Coronary artery (tissue), 2 donors: ENCODE data around the gene EFTUD2.

Source experiments
- DNase-seq: peaks from one replicate; pipeline ENCODE4 v3.0.0-alpha.2; 2017; ENCODE audit warnings: low spot score
- H3K27ac ChIP-seq, 2 donors: fragments of 200-600 bp; sonication (generic); one replicate each; pipeline ENCODE4 v1.5.1; 2016 to 2019
- H3K4me3 ChIP-seq: fragments of 200-600 bp; sonication (generic); 2 replicates; pipeline ENCODE4 v1.5.1; 2016; ENCODE audit warnings: mild to moderate bottlenecking, moderate library complexity
- TF ChIP-seq, protein P1 (sequence below): fragments of 200-600 bp; sonication (generic); IDR thresholded peaks from one replicate; pipeline ENCODE4 v1.5.1; 2019; ENCODE audit warnings: antibody characterized with exemption

EFTUD2 gene

GRCh38 chr17:44919411-44919810 lies 20.2 kb upstream of the EFTUD2 start:
- no peak for DNase-seq
- H3K27ac ChIP-seq = no peak overlapping the region

DNA sequence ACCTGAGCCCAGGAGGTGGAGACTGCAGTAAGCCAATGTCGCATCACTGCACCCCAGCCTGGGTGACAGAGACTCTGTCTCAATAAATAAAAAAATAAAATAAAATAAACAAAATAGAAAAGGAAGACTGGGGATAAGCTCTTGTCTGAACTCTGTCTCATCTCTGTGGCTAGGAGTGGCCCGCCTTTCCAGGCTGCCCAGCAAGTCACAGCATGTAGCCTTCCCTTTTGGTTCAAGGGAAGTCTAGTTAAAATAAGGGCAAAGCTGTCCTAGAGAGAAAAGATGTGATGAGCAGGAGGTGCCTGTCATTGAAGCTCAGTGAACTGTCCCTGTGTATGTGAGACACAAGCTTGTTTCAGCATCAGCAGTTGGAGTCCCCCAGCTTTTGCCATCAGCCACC lies 18.8 kb upstream of the EFTUD2 start:
- H3K27ac ChIP-seq = no peak overlapping the region

More at GRCh38 chr17:44919411-44919810, 20.2 kb upstream of the EFTUD2 start:
- H3K4me3 ChIP-seq = no peak overlapping the region
- TF ChIP-seq, protein P1, sequence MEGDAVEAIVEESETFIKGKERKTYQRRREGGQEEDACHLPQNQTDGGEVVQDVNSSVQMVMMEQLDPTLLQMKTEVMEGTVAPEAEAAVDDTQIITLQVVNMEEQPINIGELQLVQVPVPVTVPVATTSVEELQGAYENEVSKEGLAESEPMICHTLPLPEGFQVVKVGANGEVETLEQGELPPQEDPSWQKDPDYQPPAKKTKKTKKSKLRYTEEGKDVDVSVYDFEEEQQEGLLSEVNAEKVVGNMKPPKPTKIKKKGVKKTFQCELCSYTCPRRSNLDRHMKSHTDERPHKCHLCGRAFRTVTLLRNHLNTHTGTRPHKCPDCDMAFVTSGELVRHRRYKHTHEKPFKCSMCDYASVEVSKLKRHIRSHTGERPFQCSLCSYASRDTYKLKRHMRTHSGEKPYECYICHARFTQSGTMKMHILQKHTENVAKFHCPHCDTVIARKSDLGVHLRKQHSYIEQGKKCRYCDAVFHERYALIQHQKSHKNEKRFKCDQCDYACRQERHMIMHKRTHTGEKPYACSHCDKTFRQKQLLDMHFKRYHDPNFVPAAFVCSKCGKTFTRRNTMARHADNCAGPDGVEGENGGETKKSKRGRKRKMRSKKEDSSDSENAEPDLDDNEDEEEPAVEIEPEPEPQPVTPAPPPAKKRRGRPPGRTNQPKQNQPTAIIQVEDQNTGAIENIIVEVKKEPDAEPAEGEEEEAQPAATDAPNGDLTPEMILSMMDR = no peak

DNA sequence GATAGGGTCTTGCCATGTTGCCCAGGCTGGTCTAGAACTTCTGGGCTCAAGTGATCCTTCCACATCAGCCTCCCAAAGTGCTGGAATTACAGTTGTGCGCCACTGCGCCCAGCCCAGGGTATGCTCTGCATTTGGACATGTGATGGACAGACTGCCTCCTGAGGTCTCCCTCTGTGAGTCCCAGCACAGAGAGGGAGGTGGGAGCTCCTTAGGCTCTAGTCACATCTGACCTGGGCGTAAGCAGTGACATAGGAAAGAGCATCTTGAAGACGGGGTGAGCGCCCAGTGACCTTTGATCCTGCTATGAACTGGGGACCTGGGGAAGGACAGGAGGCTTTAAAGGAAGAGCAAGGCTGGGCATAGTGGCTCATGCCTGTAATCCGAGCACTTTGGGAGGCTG lies 18.2 kb upstream of the EFTUD2 start:
- TF ChIP-seq, protein P1 = no peak
- Histone ChIP-seq H3K4me3 (no peak overlapping the region), H3K27ac (peak overlapping the region in 1 of 2 donors; percentile 31)
- DNase-seq = no peak

More for the DNA sequence above, 18.8 kb upstream of the EFTUD2 start:
- H3K4me3 ChIP-seq = no peak overlapping the region
- no peak for DNase-seq
- TF ChIP-seq, protein P1 = no peak

- H3K4me3 ChIP-seq = no peak overlapping the region
- peak overlapping the region in 1 of 2 donors; percentile 65 for H3K27ac ChIP-seq
- DNase-seq = no peak
- TF ChIP-seq, protein P1 = no peak
Measured at GRCh38 chr17:44916781-44917241, 17.6 kb upstream of the EFTUD2 start.

DNA sequence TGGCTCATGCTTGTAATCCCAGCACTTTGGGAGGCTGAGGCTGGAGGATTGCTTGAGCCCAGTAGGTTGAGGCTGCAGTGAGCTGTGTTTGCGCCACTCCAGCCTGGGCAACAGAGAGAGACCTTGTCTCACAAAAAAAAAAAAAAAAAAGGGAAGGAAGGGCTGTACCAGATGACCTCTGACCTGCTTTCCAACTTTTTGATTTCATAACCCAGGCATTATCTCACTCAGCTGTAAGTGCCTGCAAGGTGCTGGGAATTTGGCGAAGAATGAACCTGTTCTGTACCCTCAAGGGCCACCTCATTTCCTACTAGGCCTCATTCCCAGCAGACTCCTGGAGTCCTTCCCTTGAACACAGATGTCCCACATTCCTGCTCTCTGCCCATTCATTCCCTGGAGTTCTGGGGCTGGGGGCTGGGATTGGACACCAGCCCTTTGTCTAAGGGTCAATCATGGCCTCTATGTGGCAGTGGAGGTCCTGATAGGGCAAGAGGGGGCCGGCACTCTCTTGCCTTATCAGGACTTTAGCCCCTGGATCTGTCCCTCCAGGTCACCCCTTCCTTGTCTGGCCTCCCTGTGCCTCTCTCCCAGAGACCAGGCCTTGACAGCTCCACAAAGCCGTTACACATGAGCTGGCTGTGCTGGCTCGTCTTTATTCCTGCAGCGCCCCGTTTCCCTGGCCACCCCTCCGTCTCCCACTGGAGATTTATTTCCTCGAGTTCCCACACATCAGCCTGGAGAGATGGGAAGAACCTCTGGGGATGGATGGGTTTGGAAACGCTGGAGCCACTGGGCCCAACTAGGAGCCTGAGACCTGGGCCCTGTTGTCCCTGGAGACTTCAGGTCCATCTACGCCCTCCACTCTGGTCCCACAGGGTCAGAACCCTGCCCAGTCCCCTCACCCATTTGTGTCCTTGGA lies 16.9 kb upstream of the EFTUD2 start:
- H3K4me3 ChIP-seq = no peak overlapping the region
- H3K27ac ChIP-seq = peak overlapping the region in 1 of 2 donors; percentile 65
- no peak for DNase-seq
- TF ChIP-seq, protein P1 = no peak

DNA sequence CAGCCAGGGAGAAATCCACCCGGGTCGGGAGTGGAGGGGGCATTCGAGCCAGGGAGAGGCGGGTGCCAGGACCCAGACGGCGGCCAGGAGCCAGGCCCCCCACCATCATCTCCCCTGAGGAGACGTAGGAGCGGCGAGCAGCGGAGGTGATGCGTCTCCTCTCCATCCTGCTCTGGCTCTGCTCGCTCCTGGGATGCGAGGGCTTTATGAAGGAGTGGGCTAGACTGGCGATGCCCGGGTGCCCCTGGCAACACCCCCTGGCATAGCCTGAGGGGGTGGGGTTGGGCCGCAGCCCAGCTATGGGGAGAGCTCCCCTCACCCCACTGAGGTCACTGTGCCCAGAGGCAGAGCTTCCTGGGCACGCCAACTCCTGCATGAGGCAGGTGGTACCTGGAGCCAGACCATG lies 16.1 kb upstream of the EFTUD2 start, which contains the start of gene GFAP:
TSS of gene GFAP (minus strand) at position 180 of the 406 bp plus-strand sequence. CDS start at position 166, 14 bp downstream.
- TF ChIP-seq, protein P1 = no peak
- Histone ChIP-seq H3K27ac (peak within 1 kb of the TSS in 1 of 2 donors; percentile 65), H3K4me3 (no peak within 1 kb of the TSS)
- DNase-seq = no peak
